Cardiac muscle cell (in vitro differentiated cells and primary cell): Measurements from ENCODE around the gene MRPL20. TPM values are rescaled to one million over a fixed set of nuclear protein-coding genes. Genes with fewer than 3 reads are reported as not detected.
"Not testable (repeated sequence)": the region's sequence is repeated elsewhere in the genome, so short reads cannot be mapped to it uniquely, and the experiment has no call there.

ENCODE experiments used
- DNase-seq, 2 donors: peaks; one replicate each; pipeline versions ENCODE4 v3.0.0 to v3.0.0-alpha.2; 2010 to 2017; ENCODE audit warnings: low read depth in 1 of 2, low spot score in 1 of 2
- H3K27ac ChIP-seq: fragments of 200-600 bp; sonication (generic); 2 replicates; pipeline ENCODE4 v1.5.1; 2016
- H3K27me3 ChIP-seq: fragments of 200-600 bp; sonication (generic); 2 replicates; pipeline ENCODE4 v1.6.0; 2016; ENCODE audit warnings: control low read depth
- H3K36me3 ChIP-seq: fragments of 200-600 bp; sonication (generic); 2 replicates; pipeline ENCODE4 v1.5.1; 2016; ENCODE audit warnings: control low read depth
- H3K4me1 ChIP-seq: fragments of 200-600 bp; sonication (generic); 2 replicates; pipeline ENCODE4 v1.8.1; 2017; ENCODE audit warnings: low read depth, mild to moderate bottlenecking, mixed run types
- H3K4me3 ChIP-seq: fragments of 200-600 bp; sonication (generic); 2 replicates; pipeline ENCODE4 v1.5.1; 2016; ENCODE audit warnings: mild to moderate bottlenecking
- H3K9me3 ChIP-seq: fragments of 200-600 bp; sonication (generic); 2 replicates; pipeline ENCODE4 v1.5.1; 2017; ENCODE audit warnings: low read depth, mild to moderate bottlenecking, control low read depth
- CTCF ChIP-seq: IDR thresholded peaks from 2 replicates; pipeline ENCODE4 v1.5.1; 2012; ENCODE audit warnings: low read depth, mild to moderate bottlenecking, low read length
- polyA plus RNA-seq: library from polyadenylated mRNA; unstranded; fragments of >200 nt; fragmentation: Nextera tagmentation; extraction: Ambion mirVana; gene quantifications from 2 replicates; pipeline ENCODE4 v1.2.1, GENCODE V29; 2016
- total RNA-seq: library from RNA; depleted of rRNA; stranded (reverse); fragments of >200 nt; gene quantifications from 2 replicates; pipeline ENCODE4 v1.2.3, GENCODE V29; 2016

MRPL20 gene
- total and polyA plus RNA-seq, 2 experiments from 2014 or later = 97.6 to 255 TPM

GRCh38 chr1:1370771-1371300 is 36.3 kb downstream of the MRPL20 start:
- no peak overlapping the region for H3K27ac ChIP-seq

DNA sequence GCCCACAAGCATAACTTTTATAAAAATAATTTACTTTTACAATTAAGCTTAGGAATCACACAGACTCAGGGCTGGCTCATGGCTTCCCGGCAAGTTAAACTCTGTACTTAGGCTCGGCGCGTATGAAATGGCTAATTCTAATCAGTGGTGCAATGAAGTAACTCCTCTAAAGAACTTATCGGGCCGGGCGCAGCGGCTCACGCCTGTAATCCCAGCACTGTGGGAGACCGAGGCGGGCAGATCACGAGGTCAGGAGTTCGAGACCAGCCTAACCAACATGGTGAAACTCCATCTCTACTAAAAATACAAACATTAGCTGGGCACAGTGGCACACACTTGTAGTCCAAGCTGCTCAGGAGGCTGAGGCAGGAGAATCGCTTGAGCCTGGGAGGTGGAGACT is 37.0 kb downstream of the MRPL20 start:
- H3K4me1 ChIP-seq, H3K36me3 ChIP-seq, H3K4me3 ChIP-seq, H3K27me3 ChIP-seq, H3K9me3 ChIP-seq, DNase-seq, H3K27ac ChIP-seq: not testable (repeated sequence)

More at GRCh38 chr1:1370771-1371300, 36.3 kb downstream of the MRPL20 start:
- Histone ChIP-seq H3K9me3 (no peaks in the 10 kb centered on the region), H3K4me3 (no peak overlapping the region), H3K4me1 (peaks cover 5% of the 10 kb centered on the region), H3K27me3 (no peaks in the 10 kb centered on the region), H3K36me3 (peaks cover 4% of the 10 kb centered on the region)
- no peak for DNase-seq
- no peak for TF ChIP-seq CTCF

GRCh38 chr1:1367315-1367714 is 39.8 kb downstream of the MRPL20 start:
- no peak for DNase-seq
- Histone ChIP-seq H3K9me3 (no peaks in the 10 kb centered on the region), H3K27ac (no peak overlapping the region), H3K27me3 (no peaks in the 10 kb centered on the region), H3K4me3 (no peak overlapping the region), H3K36me3 (no peaks in the 10 kb centered on the region), H3K4me1 (no peaks in the 10 kb centered on the region)
- TF ChIP-seq CTCF = no peak

DNA sequence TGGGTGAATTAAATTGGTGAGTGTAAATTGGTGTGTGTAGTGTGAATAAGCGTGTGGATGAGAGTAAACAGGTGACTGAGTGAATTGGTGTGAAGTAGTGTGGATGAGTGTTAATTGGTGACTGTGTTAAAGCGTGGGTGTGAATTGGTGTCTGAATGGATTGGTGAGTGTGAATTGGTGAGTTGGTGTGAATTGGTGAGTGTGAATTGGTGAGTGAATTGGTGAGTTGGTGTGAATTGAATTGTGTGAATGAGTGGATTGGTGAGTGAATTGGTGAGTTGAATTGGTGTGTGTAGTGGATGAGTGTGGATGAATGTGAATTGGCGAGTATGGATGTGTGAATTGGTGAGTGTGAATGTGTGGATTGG is 40.4 kb downstream of the MRPL20 start:
- no peak overlapping the region for H3K4me3 ChIP-seq
- no peak for TF ChIP-seq CTCF
- H3K4me1 ChIP-seq = peaks cover 3% of the 10 kb centered on the region
- no peaks in the 10 kb centered on the region for H3K36me3 ChIP-seq
- H3K27me3 ChIP-seq = no peaks in the 10 kb centered on the region
- no peak for DNase-seq
- H3K9me3 ChIP-seq = no peaks in the 10 kb centered on the region
- H3K27ac ChIP-seq = no peak overlapping the region

GRCh38 chr1:1365875-1366698 is 41.0 kb downstream of the MRPL20 start:
- no peak for TF ChIP-seq CTCF
- DNase-seq = no peak
- no peaks in the 10 kb centered on the region for H3K27me3 ChIP-seq
- no peak overlapping the region for H3K4me3 ChIP-seq
- peaks cover 4% of the 10 kb centered on the region for H3K4me1 ChIP-seq
- H3K27ac ChIP-seq = no peak overlapping the region
- H3K9me3 ChIP-seq = no peaks in the 10 kb centered on the region
- H3K36me3 ChIP-seq = no peaks in the 10 kb centered on the region

GRCh38 chr1:1364266-1364665 is 42.8 kb downstream of the MRPL20 start:
- DNase-seq = no peak
- Histone ChIP-seq H3K4me3 (no peak overlapping the region), H3K27me3 (no peaks in the 10 kb centered on the region)

More at GRCh38 chr1:1364266-1364665, 42.8 kb downstream of the MRPL20 start:
- Histone ChIP-seq H3K9me3 (no peaks in the 10 kb centered on the region), H3K36me3 (no peaks in the 10 kb centered on the region), H3K27ac (no peak overlapping the region), H3K4me1 (peaks cover 19% of the 10 kb centered on the region)
- no peak for TF ChIP-seq CTCF
